Gastroesophageal sphincter (tissue), 3 donors: ENCODE results near the gene UBA1.

Source experiments
- EP300 ChIP-seq: sonication (generic); formaldehyde crosslinking; IDR thresholded peaks from one replicate; pipeline ENCODE4 v1.6.1; 2017; ENCODE audit warnings: antibody characterized with exemption, mild to moderate bottlenecking
- POLR2A ChIP-seq, 2 donors: fragments of 450-650 bp; IDR thresholded peaks; one replicate each; pipeline ENCODE4 v1.6.1; 2017; ENCODE audit warnings: antibody characterized with exemption in 2 of 2, mild to moderate bottlenecking in 2 of 2, moderate library complexity in 1 of 2
- POLR2AphosphoS5 ChIP-seq: sonication (generic); formaldehyde crosslinking; IDR thresholded peaks from one replicate; pipeline ENCODE4 v1.6.1; 2017; ENCODE audit warnings: antibody characterized with exemption
- TF ChIP-seq, protein P1 (sequence below), 4 experiments: fragments of 200-600 bp in 2 of 4; fragments of 450-650 bp in 2 of 4; sonication (generic) in 1 of 4; IDR thresholded peaks; one replicate each; pipeline ENCODE4 v1.5.1; 2017 to 2019; ENCODE audit warnings: antibody characterized with exemption in 4 of 4, mild to moderate bottlenecking in 2 of 4, moderate library complexity in 2 of 4

DNA sequence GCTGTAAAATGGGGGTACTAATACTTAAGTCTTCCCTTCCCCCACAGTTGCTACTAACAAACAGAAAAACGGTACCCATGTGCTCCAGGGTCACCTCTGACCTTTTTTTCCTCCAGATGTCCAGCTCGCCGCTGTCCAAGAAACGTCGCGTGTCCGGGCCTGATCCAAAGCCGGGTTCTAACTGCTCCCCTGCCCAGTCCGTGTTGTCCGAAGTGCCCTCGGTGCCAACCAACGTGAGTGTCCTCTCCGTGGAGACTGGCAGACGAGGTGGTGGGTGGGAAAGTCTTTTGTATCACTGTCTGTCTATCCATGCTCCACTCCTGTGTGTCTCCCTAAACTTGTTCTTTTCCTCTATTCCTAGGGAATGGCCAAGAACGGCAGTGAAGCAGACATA is 5.1 kb downstream of the UBA1 start:
- no peak for TF ChIP-seq POLR2A (IDR thresholded peaks at IDR 0.05)
- TF ChIP-seq, protein P1, sequence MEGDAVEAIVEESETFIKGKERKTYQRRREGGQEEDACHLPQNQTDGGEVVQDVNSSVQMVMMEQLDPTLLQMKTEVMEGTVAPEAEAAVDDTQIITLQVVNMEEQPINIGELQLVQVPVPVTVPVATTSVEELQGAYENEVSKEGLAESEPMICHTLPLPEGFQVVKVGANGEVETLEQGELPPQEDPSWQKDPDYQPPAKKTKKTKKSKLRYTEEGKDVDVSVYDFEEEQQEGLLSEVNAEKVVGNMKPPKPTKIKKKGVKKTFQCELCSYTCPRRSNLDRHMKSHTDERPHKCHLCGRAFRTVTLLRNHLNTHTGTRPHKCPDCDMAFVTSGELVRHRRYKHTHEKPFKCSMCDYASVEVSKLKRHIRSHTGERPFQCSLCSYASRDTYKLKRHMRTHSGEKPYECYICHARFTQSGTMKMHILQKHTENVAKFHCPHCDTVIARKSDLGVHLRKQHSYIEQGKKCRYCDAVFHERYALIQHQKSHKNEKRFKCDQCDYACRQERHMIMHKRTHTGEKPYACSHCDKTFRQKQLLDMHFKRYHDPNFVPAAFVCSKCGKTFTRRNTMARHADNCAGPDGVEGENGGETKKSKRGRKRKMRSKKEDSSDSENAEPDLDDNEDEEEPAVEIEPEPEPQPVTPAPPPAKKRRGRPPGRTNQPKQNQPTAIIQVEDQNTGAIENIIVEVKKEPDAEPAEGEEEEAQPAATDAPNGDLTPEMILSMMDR (IDR thresholded peaks at IDR 0.05) = no peak
- no peak for TF ChIP-seq POLR2AphosphoS5
- TF ChIP-seq EP300 = no peak
